Endometrium (tissue), 2 donors: ENCODE results near the gene FRMD4B.

ENCODE experiments used
- FAIRE-seq: peaks from 2 replicates; lab custom pipeline; 2012; peaks lifted over from hg19 to GRCh38; lab: Jason Lieb, UNC
- donor health status: control.
- donor health status: control.

The FRMD4B gene

GRCh38 chr3:69403454-69403853, 17.6 kb upstream of the FRMD4B start:
- no peak for FAIRE-seq

- FAIRE-seq, result no peak
These were observed 14.8 kb upstream of the FRMD4B start for GRCh38 chr3:69400683-69401082.

- no peak for FAIRE-seq
These were observed 7.0 kb upstream of the FRMD4B start for GRCh38 chr3:69392850-69393249.

GRCh38 chr3:69392415-69392814, 6.5 kb upstream of the FRMD4B start:
- FAIRE-seq, result no peak

GRCh38 chr3:69391554-69391953, 5.7 kb upstream of the FRMD4B start:
- no peak for FAIRE-seq

- FAIRE-seq, result no peak
These were observed 4.9 kb upstream of the FRMD4B start for GRCh38 chr3:69390771-69391170.

- FAIRE-seq, result no peak
These were observed 3.8 kb upstream of the FRMD4B start for GRCh38 chr3:69389520-69390248.

- FAIRE-seq, result no peak
These were observed 2.4 kb upstream of the FRMD4B start for GRCh38 chr3:69388241-69388640.

- FAIRE-seq, result no peak
These were observed 883 bp upstream of the FRMD4B start for GRCh38 chr3:69386556-69387385.

GRCh38 chr3:69385123-69385722, 665 bp downstream of the FRMD4B start:
- no peak for FAIRE-seq

GRCh38 chr3:69384326-69384725, 1.6 kb downstream of the FRMD4B start:
- no peak for FAIRE-seq

GRCh38 chr3:69379661-69380060, 6.2 kb downstream of the FRMD4B start:
- FAIRE-seq, result no peak

GRCh38 chr3:69378112-69378802, 7.6 kb downstream of the FRMD4B start:
- FAIRE-seq, result no peak

- no peak for FAIRE-seq
These were observed 8.6 kb downstream of the FRMD4B start for GRCh38 chr3:69377262-69377661.

- no peak for FAIRE-seq
These were observed 9.2 kb downstream of the FRMD4B start for GRCh38 chr3:69376731-69377130.

- no peak for FAIRE-seq
These were observed 14.1 kb downstream of the FRMD4B start for GRCh38 chr3:69371816-69372215.

- no peak for FAIRE-seq
These were observed 15.0 kb downstream of the FRMD4B start for GRCh38 chr3:69370901-69371301.

- no peak for FAIRE-seq
These were observed 15.6 kb downstream of the FRMD4B start for GRCh38 chr3:69370156-69370883.

GRCh38 chr3:69368129-69368741, 17.7 kb downstream of the FRMD4B start:
- no peak for FAIRE-seq

GRCh38 chr3:69367586-69367985, 18.3 kb downstream of the FRMD4B start:
- FAIRE-seq, result no peak

- FAIRE-seq, result no peak
These were observed 21.5 kb downstream of the FRMD4B start for GRCh38 chr3:69364354-69364753.
